ENCODE measurements around the gene LYAR.

Gene LYAR

GRCh38 chr4:4227510-4228355 lies 62.2 kb downstream of the LYAR start:
- no peak for DNase-seq (ENCODE audit: low spot score)
- no peak overlapping the region for H3K27ac ChIP-seq
- CTCF ChIA-PET, result no interaction called here
- POLR2A ChIA-PET (ENCODE audit: low non-redundant PET), result no interaction called here
- TF ChIP-seq CTCF (conservative IDR thresholded peaks at IDR 0.05; ENCODE audit: low read depth), result no peak

- DNase-seq (ENCODE audit: low spot score), result no peak
- TF ChIP-seq CTCF (conservative IDR thresholded peaks at IDR 0.05; ENCODE audit: low read depth), result no peak
- ChIA-PET CTCF (no interaction called here), POLR2A (ENCODE audit: low non-redundant PET) (no interaction called here)
- no peak within 1 kb of the TSS for H3K27ac ChIP-seq
Measured at GRCh38 chr4:4226606-4227438, 63.1 kb downstream of the LYAR start, which contains the start of gene OTOP1. OTOP1 (minus strand) TSS chr4:4226929; CDS start chr4:4226864, 65 bp downstream.

- no peak overlapping the region for H3K27ac ChIP-seq
- no peak for TF ChIP-seq CTCF (conservative IDR thresholded peaks at IDR 0.05; ENCODE audit: low read depth)
- DNase-seq (ENCODE audit: low spot score), result no peak
- ChIA-PET POLR2A (ENCODE audit: low non-redundant PET) (no interaction called here), CTCF (no interaction called here)
Measured at GRCh38 chr4:4225915-4226605, 63.9 kb downstream of the LYAR start.
